GM06990 (cell line): Measurements from ENCODE around the gene SNTG2.

Experiments
- DNase-seq: peaks from one replicate; pipeline ENCODE4 v3.0.0-alpha.2; 2011; ENCODE audit not compliant: insufficient read length; ENCODE audit errors: extremely low read depth
- H3K27me3 ChIP-seq: replicated peaks from 2 replicates; pipeline ENCODE4 v1.6.0; 2011; ENCODE audit warnings: low read length; ENCODE audit not compliant: control insufficient read depth, insufficient read depth
- H3K36me3 ChIP-seq: 2 replicates; pipeline ENCODE4 v1.5.1; 2011; ENCODE audit warnings: low read length; ENCODE audit not compliant: control insufficient read depth, insufficient read depth
- H3K4me3 ChIP-seq: replicated peaks from 2 replicates; pipeline ENCODE4 v1.5.1; 2011; ENCODE audit warnings: low read depth, mild to moderate bottlenecking, control low read depth, low read length
- TF ChIP-seq, protein P1 (sequence below): IDR thresholded peaks from 2 replicates; pipeline ENCODE4 v1.5.1; 2011; ENCODE audit warnings: low read length, control low read depth, mild to moderate bottlenecking, inconsistent platforms; ENCODE audit not compliant: insufficient read depth, poor library complexity, severe bottlenecking

The SNTG2 gene

GRCh38 chr2:1314254-1314653, 363.6 kb downstream of the SNTG2 start:
- no peak overlapping the region for H3K4me3 ChIP-seq
- TF ChIP-seq, protein P1, sequence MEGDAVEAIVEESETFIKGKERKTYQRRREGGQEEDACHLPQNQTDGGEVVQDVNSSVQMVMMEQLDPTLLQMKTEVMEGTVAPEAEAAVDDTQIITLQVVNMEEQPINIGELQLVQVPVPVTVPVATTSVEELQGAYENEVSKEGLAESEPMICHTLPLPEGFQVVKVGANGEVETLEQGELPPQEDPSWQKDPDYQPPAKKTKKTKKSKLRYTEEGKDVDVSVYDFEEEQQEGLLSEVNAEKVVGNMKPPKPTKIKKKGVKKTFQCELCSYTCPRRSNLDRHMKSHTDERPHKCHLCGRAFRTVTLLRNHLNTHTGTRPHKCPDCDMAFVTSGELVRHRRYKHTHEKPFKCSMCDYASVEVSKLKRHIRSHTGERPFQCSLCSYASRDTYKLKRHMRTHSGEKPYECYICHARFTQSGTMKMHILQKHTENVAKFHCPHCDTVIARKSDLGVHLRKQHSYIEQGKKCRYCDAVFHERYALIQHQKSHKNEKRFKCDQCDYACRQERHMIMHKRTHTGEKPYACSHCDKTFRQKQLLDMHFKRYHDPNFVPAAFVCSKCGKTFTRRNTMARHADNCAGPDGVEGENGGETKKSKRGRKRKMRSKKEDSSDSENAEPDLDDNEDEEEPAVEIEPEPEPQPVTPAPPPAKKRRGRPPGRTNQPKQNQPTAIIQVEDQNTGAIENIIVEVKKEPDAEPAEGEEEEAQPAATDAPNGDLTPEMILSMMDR, result no peak

DNA sequence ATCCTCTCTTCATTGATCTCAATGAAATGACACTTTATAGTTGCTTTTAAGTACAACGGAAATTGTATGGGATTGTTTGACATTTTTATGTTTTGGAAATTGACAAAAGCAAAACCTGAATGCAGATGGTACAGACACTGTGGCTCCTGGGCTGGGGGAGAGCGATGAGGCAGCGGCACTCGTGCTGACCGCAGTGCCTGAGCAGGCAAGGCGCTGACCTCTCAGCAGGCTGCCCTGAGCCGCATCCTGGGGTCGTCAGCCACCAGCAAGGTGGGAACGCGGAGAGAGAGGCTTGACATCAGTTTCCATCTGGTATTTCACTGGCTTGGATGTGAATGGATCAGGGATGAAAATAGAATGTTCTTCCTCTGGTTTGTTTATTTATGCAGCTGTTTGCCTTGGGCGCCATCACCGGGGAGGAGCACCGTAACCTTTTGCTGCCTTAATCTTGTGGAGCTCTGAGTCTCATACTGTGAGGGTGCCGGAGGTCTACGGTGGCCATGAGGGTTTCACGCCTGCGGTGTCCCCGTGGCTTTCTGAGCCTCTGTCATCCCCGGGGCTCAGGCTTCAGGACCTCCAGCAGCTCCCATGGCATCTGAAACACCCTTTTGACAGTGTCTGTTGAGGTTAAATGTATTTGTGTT, 367.8 kb downstream of the SNTG2 start:
- no peak overlapping the region for H3K4me3 ChIP-seq
- no peaks in the 10 kb centered on the region for H3K36me3 ChIP-seq
- DNase-seq, result no peak
- TF ChIP-seq, protein P1, result no peak
- no peaks in the 10 kb centered on the region for H3K27me3 ChIP-seq

More at GRCh38 chr2:1314254-1314653, 363.6 kb downstream of the SNTG2 start:
- Histone ChIP-seq H3K36me3 (no peaks in the 10 kb centered on the region), H3K27me3 (no peaks in the 10 kb centered on the region)
- DNase-seq, result no peak

DNA sequence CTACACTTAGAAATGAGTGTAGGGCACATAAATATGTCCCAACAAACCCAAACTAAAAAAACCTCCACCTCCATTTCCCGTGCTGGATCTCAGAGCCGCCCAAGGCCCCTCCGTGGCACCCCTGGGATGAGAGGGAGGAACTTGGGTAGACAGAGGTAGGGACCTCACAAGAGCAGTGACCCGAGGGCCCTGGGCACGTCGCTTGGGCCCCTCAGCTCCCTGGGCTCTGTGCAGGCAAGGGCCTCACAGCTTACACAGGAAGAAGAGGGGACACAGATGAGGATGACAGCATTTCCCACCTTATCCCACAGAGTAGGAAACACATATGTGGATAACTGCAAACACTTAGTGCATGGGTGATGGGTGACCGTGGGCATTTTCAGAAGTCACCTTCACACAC, 368.7 kb downstream of the SNTG2 start:
- Histone ChIP-seq H3K4me3 (no peak overlapping the region), H3K36me3 (no peaks in the 10 kb centered on the region), H3K27me3 (no peaks in the 10 kb centered on the region)
- no peak for DNase-seq
- TF ChIP-seq, protein P1, result no peak

DNA sequence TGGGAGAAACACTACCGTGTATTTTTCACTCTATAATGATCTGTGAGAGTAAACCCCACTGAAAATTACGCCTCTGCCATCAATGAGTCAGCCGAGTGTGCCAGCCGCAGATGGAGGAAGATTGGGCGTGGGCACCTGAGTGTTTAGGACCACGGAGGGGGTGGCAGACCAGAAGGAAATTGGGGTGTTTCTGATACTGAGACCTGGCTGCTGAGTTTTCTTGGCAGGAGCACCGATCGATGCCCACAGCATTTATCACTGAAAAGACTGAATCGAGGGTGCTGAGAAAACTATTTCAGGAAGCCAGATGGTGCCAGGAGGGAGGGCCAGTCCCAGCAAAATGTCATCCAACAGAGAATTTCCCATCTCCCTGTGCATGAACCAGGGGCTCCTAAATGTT, 370.7 kb downstream of the SNTG2 start:
- TF ChIP-seq, protein P1, result no peak
- H3K4me3 ChIP-seq, result no peak overlapping the region
- no peaks in the 10 kb centered on the region for H3K27me3 ChIP-seq
- H3K36me3 ChIP-seq, result no peaks in the 10 kb centered on the region
- no peak for DNase-seq

GRCh38 chr2:1324884-1325283, 374.2 kb downstream of the SNTG2 start:
- no peak for DNase-seq
- TF ChIP-seq, protein P1, result no peak
- Histone ChIP-seq H3K4me3 (no peak overlapping the region), H3K27me3 (no peaks in the 10 kb centered on the region), H3K36me3 (no peaks in the 10 kb centered on the region)

- DNase-seq, result no peak
- TF ChIP-seq, protein P1, result no peak
- H3K27me3 ChIP-seq, result no peaks in the 10 kb centered on the region
Observed at GRCh38 chr2:1328684-1329083, 378.0 kb downstream of the SNTG2 start.

More at GRCh38 chr2:1328684-1329083, 378.0 kb downstream of the SNTG2 start:
- H3K36me3 ChIP-seq, result no peaks in the 10 kb centered on the region
- H3K4me3 ChIP-seq, result no peak overlapping the region
